GM21447 (cell line): Measurements from ENCODE around the gene ERGIC1.
"Not testable (repeated sequence)": the region's sequence is repeated elsewhere in the genome, so short reads cannot be mapped to it uniquely, and the experiment has no call there.

Experiments used
- ATAC-seq: cut with Tn5 transposase; IDR thresholded peaks from one replicate; pipeline ENCODE4 v1.9.1; 2021; ENCODE audit not compliant: unreplicated experiment

Gene ERGIC1

DNA sequence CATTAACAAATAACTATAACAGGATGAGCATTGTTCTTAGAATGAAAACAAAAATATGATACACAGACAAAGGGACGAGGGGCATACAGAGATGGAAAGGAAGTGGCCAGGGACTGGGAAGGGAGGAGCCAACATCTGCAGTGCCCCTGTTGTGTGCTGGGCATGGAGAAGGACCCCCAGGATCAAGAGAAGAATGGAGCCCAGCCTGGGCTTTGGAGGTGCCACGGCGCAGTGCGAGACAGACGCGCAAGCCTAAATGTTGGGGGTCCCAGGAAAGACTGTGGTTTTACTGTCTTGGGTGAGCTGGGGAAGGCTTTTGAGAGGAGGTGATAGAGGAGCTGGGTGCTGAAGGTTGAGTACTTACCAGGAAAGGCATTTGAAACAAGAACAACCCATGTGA, 34.6 kb upstream of the ERGIC1 start:
- ATAC-seq = no peak

DNA sequence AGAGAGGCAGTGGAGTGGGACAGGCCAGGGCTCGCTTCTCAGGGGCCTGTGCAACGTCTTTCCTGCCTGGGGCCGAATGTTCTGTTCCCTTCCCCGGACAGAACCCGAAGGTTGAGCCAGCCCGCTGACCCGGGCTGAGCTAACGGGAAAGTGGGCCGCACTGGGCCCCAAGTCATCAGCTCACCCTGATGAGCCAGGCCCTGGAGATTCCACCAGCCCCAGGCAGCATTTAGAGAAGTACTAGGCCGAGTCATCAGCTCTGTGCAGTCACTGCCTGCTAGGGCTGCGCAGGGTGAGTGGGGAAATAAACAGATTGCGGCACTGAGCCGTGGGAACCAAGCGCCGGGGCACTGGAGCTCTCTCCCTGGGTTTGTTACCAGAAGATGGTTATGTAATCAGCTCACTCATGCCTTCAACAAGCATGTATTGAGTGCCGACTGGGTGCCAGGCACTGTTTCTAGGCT, 33.9 kb upstream of the ERGIC1 start:
- no peak for ATAC-seq

- no peak for ATAC-seq
These were observed 32.8 kb upstream of the ERGIC1 start for GRCh38 chr5:172801179-172801671.

DNA sequence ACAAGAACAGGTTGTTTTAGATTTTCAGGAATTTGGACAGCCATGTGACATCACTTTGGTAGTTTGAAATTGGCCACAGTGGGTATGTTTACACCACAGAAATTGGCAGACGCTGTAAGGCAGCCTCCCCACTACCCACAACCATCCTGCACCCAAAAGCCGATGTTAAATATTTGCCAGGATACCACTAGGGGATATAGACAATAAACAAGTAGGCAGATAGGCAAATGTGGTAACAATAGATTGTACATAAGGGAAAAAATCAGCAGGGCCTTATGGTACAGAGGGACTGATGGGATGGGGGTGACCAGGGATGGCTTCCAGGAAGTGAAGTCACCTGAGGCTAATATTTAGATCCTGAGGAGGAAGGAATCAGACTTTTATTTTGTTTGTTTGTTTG, 31.9 kb upstream of the ERGIC1 start:
- ATAC-seq = no peak

DNA sequence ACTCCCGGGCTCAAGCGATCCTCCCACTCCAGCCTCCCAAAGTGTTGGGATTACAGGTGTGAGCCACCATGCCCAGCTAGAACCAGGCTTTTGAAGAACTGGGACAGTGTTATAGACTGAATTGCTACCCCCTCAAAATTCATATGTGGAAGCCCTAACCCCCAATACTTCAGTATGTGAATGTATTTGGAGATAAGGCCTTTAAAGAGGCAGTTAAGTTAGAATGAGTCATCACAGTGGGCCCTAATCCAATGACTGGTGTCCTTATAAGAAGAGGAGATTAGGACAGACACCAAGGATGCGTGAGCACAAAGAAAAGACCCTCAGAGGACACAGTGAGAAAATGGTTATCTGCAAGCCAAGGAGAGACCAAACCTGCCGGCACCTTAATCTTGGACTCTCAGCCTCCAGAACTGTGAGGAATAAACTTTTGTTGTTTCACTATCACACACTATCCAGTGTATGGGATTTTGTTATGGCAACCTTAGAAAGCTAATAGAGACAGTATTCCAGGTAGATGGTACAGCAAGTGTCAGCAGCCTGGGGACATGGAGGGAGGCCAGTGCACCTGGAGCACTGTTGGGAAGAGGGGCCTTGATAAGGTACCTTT, 31.4 kb upstream of the ERGIC1 start:
- ATAC-seq = no peak

DNA sequence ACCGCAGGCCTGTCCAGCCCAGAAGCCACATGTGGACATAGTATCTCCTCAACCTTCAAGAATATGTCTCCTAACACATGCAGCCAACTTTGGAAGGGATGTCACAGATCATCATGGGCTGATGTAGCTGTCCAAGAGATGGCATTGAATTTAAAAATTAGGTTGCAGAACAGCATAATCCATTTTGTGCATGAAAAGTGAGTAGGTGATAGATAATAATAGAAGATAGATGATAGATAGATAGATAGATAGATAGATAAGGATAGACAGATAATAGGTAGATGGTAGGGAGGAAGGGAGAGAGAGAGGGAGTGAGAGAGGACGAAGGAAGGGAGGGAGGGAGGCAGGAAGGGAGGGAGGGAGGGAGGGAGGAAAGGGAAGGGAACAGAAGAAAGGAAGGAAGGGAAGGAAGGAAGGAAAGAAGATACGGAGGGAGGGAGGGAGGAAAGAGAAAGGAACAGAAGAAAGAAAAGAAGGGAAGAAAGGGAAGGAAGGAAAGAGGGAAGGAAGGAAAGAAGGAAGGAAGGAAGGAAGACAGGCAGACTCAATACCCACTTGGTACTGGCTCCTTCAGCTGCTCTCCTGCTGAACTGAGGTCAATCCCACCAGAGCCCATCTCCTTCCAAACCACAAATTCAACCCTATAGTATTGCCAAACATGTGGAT, 28.9 kb upstream of the ERGIC1 start:
- ATAC-seq = no peak

GRCh38 chr5:172805736-172806255, 28.3 kb upstream of the ERGIC1 start:
- ATAC-seq = no peak

DNA sequence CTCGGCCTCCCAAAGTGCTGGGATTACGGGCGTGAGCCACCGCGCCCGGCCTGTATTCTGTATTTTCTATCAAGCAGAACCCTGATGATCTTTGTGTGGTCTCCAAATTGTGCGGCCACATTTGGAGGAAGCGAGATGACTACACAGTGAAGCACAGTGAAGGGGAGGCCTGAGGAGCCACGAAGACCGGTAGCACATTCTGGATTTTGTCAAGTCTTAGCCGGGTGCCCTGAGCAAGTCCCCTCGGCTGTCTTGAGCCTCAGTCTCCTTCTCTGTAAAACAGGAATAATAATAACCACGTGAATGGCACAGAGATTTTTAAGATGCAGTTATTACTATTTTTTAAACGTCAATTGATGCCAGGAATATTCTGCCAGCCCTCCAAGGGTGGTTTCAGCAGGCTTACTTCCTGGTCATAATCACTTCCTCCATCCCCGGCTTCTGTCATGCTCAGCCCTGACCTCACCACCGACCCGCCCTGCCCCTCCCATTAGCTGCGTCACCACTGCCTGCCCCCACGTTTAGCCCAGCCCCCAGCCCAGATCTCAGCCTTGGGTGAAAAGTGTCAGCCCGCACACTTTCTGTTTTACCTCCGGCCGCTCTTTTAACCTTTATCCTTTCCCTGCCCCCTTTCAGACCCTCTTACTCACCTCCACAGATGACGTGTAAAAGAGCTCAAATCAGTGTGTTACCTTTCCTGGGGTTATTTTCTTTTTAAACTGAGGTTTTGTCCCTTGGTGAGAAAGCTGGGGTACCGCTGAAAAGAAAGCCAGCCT, 27.0 kb upstream of the ERGIC1 start:
- ATAC-seq = peak; percentile 95

DNA sequence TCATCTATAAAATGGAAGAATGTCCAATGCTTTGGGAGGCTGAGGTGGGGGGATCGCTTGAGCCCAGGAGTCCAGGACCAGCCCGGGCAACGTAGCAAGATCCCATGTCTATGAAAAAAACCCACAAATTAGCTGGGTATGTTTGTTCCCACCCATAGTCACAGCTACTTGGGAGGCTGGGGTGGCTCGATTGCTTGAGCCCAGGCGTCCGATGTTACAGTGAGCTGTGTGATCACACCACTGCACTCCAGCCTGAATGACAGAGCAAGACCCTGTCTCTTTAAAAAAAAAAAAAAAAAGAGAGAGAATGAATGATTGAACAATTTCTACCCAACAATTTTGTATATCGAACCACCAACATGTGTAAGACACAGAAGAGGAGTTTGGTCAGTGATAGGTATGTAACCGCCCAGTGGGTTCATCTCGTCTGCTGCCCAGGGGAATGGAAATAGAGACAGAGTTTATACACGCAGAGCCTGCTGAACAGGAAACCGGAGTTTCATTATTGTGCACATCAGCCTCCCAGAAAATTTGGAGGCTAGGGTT, 26.2 kb upstream of the ERGIC1 start:
- ATAC-seq = no peak

DNA sequence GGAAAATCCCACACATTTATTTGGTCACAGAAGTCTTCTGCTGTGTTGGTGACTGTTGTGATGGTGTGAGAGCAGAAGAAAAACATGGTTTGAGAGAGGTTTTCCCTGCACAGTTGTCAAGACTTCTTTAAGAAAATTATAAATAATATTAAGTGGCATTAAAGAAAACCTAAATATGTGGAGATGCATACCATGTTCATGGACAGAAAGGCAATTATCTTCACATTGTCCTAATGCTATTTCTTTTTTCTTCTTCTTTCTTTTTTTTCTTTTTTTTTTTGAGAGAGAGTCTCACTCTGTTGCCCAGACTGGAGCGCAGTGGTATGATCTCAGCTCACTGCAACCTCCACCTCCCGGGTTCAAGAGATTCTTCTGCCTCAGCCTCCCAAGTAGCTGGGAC, 24.3 kb upstream of the ERGIC1 start:
- no peak for ATAC-seq

GRCh38 chr5:172810996-172811395, 23.1 kb upstream of the ERGIC1 start:
- not testable (repeated sequence) for ATAC-seq

DNA sequence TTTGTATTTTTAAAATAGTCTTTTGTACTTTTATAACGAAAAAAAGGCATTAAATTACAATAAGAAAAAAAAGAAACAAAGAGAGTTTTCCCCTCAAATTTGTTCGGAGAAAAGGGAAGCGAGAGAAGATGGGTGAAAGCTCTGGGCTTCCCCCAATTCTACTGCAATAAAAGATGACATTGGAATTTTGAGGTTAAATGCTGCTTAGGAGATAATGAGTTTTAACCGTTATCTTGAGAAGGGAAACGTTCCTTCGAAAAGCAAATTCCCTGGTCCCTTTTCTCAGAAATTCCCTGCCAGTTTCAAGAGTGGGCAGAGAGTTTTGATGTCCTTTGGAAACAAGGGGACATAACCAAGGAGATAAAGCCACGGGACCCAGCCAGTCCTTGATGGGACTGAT, 18.4 kb upstream of the ERGIC1 start:
- no peak for ATAC-seq

- no peak for ATAC-seq
These were observed 17.0 kb upstream of the ERGIC1 start for GRCh38 chr5:172816925-172817562.

GRCh38 chr5:172817664-172818063, 16.4 kb upstream of the ERGIC1 start:
- no peak for ATAC-seq

DNA sequence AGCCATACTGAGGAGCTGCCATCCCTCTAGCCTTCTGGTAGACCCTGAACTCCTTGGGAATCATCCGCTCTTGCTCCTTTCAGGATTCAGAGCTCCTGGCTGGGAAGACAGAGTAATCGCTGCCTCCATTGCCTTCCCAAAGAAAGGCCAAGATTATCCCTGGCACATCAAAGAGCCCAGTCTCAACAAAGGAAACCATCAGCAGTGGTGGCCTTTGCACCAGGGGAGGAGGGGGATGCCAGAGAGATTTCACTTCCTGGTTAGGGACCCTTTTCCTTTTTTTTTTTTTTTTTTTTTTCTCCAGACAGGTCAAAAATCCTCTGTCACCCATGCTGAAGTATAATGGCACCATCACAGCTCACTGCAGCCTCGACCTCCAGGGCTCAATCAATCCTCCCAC, 16.0 kb upstream of the ERGIC1 start:
- no peak for ATAC-seq

GRCh38 chr5:172819569-172819968, 14.5 kb upstream of the ERGIC1 start:
- no peak for ATAC-seq

DNA sequence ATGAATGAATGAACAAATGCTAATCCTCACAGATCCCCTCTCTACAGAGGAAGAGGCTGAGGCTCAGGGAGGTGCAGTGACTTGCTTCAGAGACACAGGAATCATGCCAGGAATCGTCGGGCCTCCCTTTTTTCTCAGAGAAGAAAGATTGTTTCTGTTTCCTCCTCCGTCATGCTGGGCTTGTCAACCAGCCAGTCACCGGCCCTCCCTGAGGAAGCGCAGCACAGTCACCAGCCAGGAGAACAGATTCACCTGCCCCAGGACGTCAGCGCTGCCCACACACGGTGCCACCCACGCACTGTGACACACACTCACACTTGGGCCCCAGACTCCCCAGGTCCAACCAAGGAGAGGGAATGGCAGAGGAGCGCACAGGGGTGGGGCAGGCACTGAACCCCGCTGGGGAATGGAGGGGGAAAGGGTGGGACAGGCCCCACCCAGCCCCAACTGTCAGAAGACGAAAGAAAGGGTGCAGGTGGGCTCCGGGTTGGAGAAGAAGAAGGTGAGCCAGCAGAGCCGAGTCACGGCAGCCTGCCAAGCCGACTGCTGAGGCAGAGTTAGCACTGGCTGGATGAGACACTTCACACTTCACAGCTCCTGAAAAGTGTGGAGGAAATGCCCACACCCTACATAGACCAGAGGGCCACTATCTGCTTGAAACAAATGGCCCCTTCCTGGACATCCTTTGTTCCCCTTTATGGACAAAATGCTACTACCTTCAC, 13.8 kb upstream of the ERGIC1 start:
- no peak for ATAC-seq

DNA sequence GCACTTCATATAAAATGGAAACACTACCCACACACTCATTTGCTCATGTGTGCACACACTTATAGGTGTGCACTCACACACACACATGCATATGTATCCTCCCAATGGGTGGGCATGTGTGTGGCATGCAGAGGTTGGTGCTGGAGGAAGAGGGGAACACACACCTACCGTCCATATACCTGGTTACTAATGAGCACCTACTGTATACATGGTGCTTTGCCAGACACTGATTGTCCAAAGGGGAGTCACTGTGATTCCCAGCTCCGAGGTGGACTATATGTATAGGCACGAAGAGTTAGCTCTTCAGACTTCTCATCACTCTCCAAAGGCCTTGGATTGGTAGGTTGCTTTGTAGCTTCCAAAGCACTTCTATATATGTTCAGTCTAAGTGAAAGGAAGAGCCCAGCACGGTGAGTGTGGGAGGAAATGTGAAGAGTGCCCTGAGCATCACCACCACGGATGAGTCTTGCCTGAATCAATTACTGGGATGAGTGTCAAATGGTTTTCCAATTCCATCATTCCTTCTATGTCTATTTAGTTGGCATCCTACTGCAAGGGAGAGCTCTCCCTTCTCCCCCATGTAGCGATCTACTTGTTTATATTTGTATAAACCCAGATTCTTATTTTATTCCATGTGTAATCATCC, 12.6 kb upstream of the ERGIC1 start:
- ATAC-seq = no peak

DNA sequence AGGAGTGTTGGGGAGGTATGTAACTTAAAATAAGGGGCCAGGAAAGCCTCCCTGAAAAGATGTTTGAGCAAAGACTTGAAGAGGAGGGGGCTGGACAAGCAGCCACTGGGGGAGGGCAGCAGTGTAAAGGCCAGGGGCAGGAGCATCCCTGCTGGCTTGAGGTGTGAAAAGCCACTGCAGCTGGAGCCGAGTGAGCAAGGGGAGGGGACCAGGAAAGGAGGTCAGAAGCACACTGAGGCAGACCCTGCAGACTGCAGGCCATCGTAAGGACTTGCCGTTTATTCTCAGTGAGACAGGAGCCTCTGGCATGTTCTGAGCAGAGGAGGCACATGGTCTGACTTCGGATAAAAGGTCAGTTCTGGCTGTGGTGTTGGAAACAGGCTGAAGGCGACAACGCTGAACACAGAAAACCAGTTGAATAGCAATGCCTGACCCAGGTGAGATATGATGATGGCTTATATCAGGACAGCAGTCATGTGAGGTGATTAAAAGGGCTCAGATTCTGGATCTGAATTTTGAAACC, 10.2 kb upstream of the ERGIC1 start:
- ATAC-seq = no peak
